SK-N-SH treated with all-trans-retinoic acid at 6 μM for 48 hours (cell line): ENCODE data around the gene ADCY5.

Source experiments
- BACH2 ChIP-seq: fragments of 250-450 bp; sonication (Bioruptor Pico); IDR thresholded peaks from 2 replicates; pipeline ENCODE4 v1.9.0; 2021; ENCODE audit warnings: mild to moderate bottlenecking, borderline replicate concordance
- CSDC2 ChIP-seq: fragments of 250-450 bp; sonication (Bioruptor Pico); IDR thresholded peaks from 2 replicates; pipeline ENCODE4 v1.5.0; 2020; ENCODE audit warnings: mild to moderate bottlenecking, moderate library complexity
- PATZ1 ChIP-seq: fragments of 250-450 bp; sonication (Bioruptor Pico); IDR thresholded peaks from 2 replicates; pipeline ENCODE4 v1.8.0; 2020; ENCODE audit warnings: mild to moderate bottlenecking, moderate library complexity, borderline replicate concordance
- RARB ChIP-seq: fragments of 250-450 bp; sonication (Bioruptor Pico); IDR thresholded peaks from 2 replicates; pipeline ENCODE4 v1.8.0; 2021; ENCODE audit warnings: mild to moderate bottlenecking, moderate library complexity
- TOX ChIP-seq: fragments of 250-450 bp; sonication (Bioruptor Pico); IDR thresholded peaks from 2 replicates; pipeline ENCODE4 v1.8.0; 2021; ENCODE audit warnings: mild to moderate bottlenecking, moderate library complexity, borderline replicate concordance
- ZC3H10 ChIP-seq: fragments of 250-450 bp; sonication (Bioruptor Pico); IDR thresholded peaks from 2 replicates; pipeline ENCODE4 v1.5.1; 2021; ENCODE audit warnings: mild to moderate bottlenecking, moderate library complexity
- ZFP3 ChIP-seq: fragments of 250-450 bp; sonication (Bioruptor Pico); IDR thresholded peaks from 2 replicates; pipeline ENCODE4 v1.5.0; 2020; ENCODE audit warnings: mild to moderate bottlenecking, moderate library complexity
- ZNF565 ChIP-seq: fragments of 450-650 bp; formaldehyde crosslinking; conservative IDR thresholded peaks from 2 replicates; pipeline ENCODE4 v1.5.0; 2020; ENCODE audit warnings: low read depth, mild to moderate bottlenecking, moderate library complexity
- TF ChIP-seq, protein P1 (sequence below): fragments of 250-450 bp; sonication (Bioruptor Pico); IDR thresholded peaks from 2 replicates; pipeline ENCODE4 v1.5.1; 2021; ENCODE audit warnings: mild to moderate bottlenecking, moderate library complexity

DNA sequence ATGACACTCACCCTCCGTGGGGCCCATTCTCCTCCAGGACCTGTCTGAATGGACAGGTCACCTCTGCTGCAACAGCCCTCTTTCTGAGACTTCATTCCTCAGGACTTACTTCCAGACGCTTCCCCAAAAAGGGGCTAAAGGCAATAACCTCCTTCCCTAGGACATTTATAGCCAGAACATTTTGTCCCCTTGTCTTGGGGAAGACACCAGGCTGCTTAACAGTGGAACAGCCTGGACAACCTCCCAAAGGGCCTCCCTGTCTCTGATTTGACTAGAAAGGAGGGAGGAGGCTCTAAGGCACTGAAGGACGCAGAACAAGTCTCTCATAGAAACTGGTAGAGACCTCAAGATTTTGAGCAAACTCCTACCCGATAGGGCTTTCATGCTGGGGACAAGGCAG is 32.7 kb downstream of the ADCY5 start:
- TF ChIP-seq ZNF565 (CRISPR knock-in tag) (no peak), ZC3H10 (CRISPR knock-in tag) (no peak), ZFP3 (CRISPR knock-in tag) (no peak), PATZ1 (no peak), RARB (CRISPR knock-in tag) (no peak), BACH2 (no peak), TOX (CRISPR knock-in tag) (no peak), CSDC2 (CRISPR knock-in tag) (no peak)
- TF ChIP-seq, protein P1, sequence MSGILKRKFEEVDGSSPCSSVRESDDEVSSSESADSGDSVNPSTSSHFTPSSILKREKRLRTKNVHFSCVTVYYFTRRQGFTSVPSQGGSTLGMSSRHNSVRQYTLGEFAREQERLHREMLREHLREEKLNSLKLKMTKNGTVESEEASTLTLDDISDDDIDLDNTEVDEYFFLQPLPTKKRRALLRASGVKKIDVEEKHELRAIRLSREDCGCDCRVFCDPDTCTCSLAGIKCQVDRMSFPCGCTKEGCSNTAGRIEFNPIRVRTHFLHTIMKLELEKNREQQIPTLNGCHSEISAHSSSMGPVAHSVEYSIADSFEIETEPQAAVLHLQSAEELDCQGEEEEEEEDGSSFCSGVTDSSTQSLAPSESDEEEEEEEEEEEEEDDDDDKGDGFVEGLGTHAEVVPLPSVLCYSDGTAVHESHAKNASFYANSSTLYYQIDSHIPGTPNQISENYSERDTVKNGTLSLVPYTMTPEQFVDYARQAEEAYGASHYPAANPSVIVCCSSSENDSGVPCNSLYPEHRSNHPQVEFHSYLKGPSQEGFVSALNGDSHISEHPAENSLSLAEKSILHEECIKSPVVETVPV (CRISPR knock-in tag): no peak
